ENCODE results near the gene ATP8A1.

ATP8A1 gene

DNA sequence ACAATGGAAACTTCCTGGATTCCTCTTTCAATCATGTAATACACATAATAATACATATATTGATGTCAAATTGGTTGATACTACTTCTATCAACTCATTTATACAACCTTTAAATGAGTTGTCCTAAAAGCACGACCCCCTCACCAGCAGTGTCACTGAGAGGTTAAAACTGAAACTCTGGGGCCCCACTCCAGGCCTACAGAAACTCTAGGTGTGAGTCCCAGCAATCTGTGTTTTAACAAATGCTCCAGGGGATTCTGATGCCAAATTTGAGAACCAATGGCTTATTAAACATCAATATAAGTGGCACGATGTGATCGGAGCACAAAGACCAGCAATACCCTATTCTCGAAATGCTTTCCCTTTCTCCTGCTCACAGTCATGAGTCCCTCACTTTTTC, 47.9 kb downstream of the ATP8A1 start:
- Histone ChIP-seq H3K27ac (ENCODE audit: low read length) (no peak overlapping the region), H3K36me3 (ENCODE audit: insufficient read depth, low read length) (no peaks in the 10 kb centered on the region), H4K20me1 (ENCODE audit: insufficient read depth, low read length) (no peaks in the 10 kb centered on the region), H3K9me3 (ENCODE audit: insufficient read depth, low read length, severe bottlenecking) (no peaks in the 10 kb centered on the region), H3K4me2 (ENCODE audit: insufficient read depth, low read length) (no peak overlapping the region), H3K79me2 (ENCODE audit: insufficient read depth, low read length) (no peaks in the 10 kb centered on the region), H3K9ac (ENCODE audit: low read depth, low read length) (no peak overlapping the region), H3K4me3 (ENCODE audit: low read depth in 1 of 2, low read length in 2 of 2) (no peak overlapping the region), H2AFZ (ENCODE audit: low read depth, low read length) (no peak overlapping the region), H3K4me1 (ENCODE audit: insufficient read depth, low read length) (no peaks in the 10 kb centered on the region), H3K27me3 (ENCODE audit: insufficient read depth, low read length, poor library complexity) (no peaks in the 10 kb centered on the region)
- no peak for DNase-seq
- ATAC-seq (ENCODE audit: insufficient read depth, low read depth) = no peak
- no peak for TF ChIP-seq EZH2 (IDR thresholded peaks at IDR 0.05; ENCODE audit: borderline replicate concordance, low read depth, low read length, severe bottlenecking)
- TF ChIP-seq, protein P1, sequence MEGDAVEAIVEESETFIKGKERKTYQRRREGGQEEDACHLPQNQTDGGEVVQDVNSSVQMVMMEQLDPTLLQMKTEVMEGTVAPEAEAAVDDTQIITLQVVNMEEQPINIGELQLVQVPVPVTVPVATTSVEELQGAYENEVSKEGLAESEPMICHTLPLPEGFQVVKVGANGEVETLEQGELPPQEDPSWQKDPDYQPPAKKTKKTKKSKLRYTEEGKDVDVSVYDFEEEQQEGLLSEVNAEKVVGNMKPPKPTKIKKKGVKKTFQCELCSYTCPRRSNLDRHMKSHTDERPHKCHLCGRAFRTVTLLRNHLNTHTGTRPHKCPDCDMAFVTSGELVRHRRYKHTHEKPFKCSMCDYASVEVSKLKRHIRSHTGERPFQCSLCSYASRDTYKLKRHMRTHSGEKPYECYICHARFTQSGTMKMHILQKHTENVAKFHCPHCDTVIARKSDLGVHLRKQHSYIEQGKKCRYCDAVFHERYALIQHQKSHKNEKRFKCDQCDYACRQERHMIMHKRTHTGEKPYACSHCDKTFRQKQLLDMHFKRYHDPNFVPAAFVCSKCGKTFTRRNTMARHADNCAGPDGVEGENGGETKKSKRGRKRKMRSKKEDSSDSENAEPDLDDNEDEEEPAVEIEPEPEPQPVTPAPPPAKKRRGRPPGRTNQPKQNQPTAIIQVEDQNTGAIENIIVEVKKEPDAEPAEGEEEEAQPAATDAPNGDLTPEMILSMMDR (IDR thresholded peaks at IDR 0.05; ENCODE audit: borderline replicate concordance, extremely low read depth, low read length, poor library complexity, severe bottlenecking) = no peak

DNA sequence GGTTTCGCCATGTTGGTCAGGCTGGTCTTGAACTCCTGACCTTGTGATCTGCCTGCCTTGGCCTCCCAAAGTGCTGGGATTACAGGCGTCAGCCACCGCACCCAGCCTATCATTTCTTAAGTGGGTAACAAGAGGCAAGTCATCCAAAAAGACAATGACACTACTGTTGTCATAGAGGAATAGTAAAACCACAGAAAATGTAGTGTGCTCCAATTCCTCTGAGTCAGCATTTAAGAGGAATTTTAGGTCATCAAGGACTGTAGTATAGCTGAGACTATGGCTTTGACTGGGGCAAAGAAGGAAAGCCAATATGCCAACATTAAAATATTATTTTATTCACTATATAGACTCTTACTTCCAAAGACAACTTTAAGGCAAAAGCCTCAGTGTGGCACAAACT, 48.4 kb downstream of the ATP8A1 start:
- Histone ChIP-seq H3K4me3 (ENCODE audit: low read depth in 1 of 2, low read length in 2 of 2) (no peak overlapping the region), H3K4me2 (ENCODE audit: insufficient read depth, low read length) (no peak overlapping the region), H4K20me1 (ENCODE audit: insufficient read depth, low read length) (no peaks in the 10 kb centered on the region), H3K9me3 (ENCODE audit: insufficient read depth, low read length, severe bottlenecking) (no peaks in the 10 kb centered on the region), H3K79me2 (ENCODE audit: insufficient read depth, low read length) (no peaks in the 10 kb centered on the region), H3K27me3 (ENCODE audit: insufficient read depth, low read length, poor library complexity) (no peaks in the 10 kb centered on the region), H3K36me3 (ENCODE audit: insufficient read depth, low read length) (no peaks in the 10 kb centered on the region), H3K9ac (ENCODE audit: low read depth, low read length) (no peak overlapping the region), H3K27ac (ENCODE audit: low read length) (no peak overlapping the region), H2AFZ (ENCODE audit: low read depth, low read length) (no peak overlapping the region), H3K4me1 (ENCODE audit: insufficient read depth, low read length) (no peaks in the 10 kb centered on the region)
- ATAC-seq (ENCODE audit: insufficient read depth, low read depth) (no peak), DNase-seq (no peak)
- no peak for TF ChIP-seq EZH2 (IDR thresholded peaks at IDR 0.05; ENCODE audit: borderline replicate concordance, low read depth, low read length, severe bottlenecking)
- TF ChIP-seq, protein P1 (IDR thresholded peaks at IDR 0.05; ENCODE audit: borderline replicate concordance, extremely low read depth, low read length, poor library complexity, severe bottlenecking) = no peak

DNA sequence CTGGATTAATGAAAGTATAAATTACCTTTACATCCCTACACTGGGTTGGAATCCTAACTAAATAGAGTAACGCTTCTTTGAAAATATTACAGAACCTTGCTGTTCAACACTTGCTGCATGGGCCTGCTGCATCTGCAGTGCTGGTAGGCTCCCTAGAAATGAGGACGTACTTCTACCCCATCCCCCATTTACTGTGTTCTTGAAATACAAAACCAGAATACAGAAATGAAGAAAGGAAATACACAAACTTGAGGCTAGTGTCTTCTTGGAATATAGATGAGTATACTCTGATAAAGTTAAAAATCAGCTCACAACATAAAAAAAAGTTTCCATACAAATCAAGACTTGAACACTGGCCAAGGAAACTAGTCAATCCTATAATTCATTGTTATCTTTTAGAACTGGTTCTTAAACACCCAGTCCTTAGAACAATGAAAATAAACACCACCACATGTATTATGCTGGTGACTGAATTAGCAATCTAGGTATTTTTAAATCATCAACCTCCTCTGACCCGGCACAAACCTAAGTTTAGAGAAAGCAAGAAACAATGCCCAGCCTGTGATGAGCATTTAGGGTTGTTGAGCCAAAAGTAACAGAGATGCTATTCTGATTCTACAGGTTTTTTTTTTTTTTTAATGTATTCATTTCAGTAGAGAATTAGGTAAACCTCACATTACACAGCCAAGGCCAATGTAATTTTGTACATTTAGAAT, 49.7 kb downstream of the ATP8A1 start:
- Histone ChIP-seq H3K4me2 (ENCODE audit: insufficient read depth, low read length) (no peak overlapping the region), H3K36me3 (ENCODE audit: insufficient read depth, low read length) (no peaks in the 10 kb centered on the region), H3K9ac (ENCODE audit: low read depth, low read length) (no peak overlapping the region), H3K27ac (ENCODE audit: low read length) (no peak overlapping the region), H3K79me2 (ENCODE audit: insufficient read depth, low read length) (no peaks in the 10 kb centered on the region), H3K27me3 (ENCODE audit: insufficient read depth, low read length, poor library complexity) (no peaks in the 10 kb centered on the region), H3K4me1 (ENCODE audit: insufficient read depth, low read length) (no peaks in the 10 kb centered on the region), H2AFZ (ENCODE audit: low read depth, low read length) (no peak overlapping the region), H4K20me1 (ENCODE audit: insufficient read depth, low read length) (no peaks in the 10 kb centered on the region), H3K4me3 (ENCODE audit: low read depth in 1 of 2, low read length in 2 of 2) (no peak overlapping the region), H3K9me3 (ENCODE audit: insufficient read depth, low read length, severe bottlenecking) (no peaks in the 10 kb centered on the region)
- no peak for DNase-seq
- no peak for ATAC-seq (ENCODE audit: insufficient read depth, low read depth)
- TF ChIP-seq EZH2 (IDR thresholded peaks at IDR 0.05; ENCODE audit: borderline replicate concordance, low read depth, low read length, severe bottlenecking) = no peak
- TF ChIP-seq, protein P1 (IDR thresholded peaks at IDR 0.05; ENCODE audit: borderline replicate concordance, extremely low read depth, low read length, poor library complexity, severe bottlenecking) = no peak
